OCI-LY1 (cell line): ENCODE results near the gene ADAMTS6.

ENCODE experiments used
- H2AFZ ChIP-seq: fragments of 200-600 bp; sonication (generic), shearing (Covaris generic); 2 replicates; pipeline ENCODE4 v1.6.0; 2014; ENCODE audit warnings: antibody characterized with exemption, mild to moderate bottlenecking, low read length
- H3F3A ChIP-seq: fragments of 200-600 bp; sonication (generic), shearing (Covaris generic); 2 replicates; pipeline ENCODE4 v1.6.0; 2014; ENCODE audit warnings: mild to moderate bottlenecking, antibody characterized with exemption, low read length, moderate library complexity; ENCODE audit not compliant: insufficient read depth
- H3K27ac ChIP-seq: fragments of 200-600 bp; sonication (generic); 2 replicates; pipeline ENCODE4 v1.5.1; 2014; ENCODE audit warnings: low read length, mixed run types, mild to moderate bottlenecking, low read depth; ENCODE audit not compliant: poor library complexity, severe bottlenecking
- H3K27me3 ChIP-seq: fragments of 200-600 bp; sonication (generic); 2 replicates; pipeline ENCODE4 v1.6.0; 2014; ENCODE audit warnings: antibody characterized with exemption, mild to moderate bottlenecking, low read length, moderate library complexity; ENCODE audit not compliant: insufficient read depth
- H3K36me3 ChIP-seq: fragments of 200-600 bp; sonication (generic); 2 replicates; pipeline ENCODE4 v1.6.1; 2014; ENCODE audit warnings: mild to moderate bottlenecking, antibody characterized with exemption, low read length, moderate library complexity, mixed read lengths; ENCODE audit not compliant: insufficient read depth
- H3K4me1 ChIP-seq: fragments of 200-600 bp; sonication (generic); 2 replicates; pipeline ENCODE4 v1.5.1; 2014; ENCODE audit warnings: mild to moderate bottlenecking, low read length, moderate library complexity; ENCODE audit not compliant: insufficient read depth, severe bottlenecking
- H3K4me2 ChIP-seq: fragments of 200-600 bp; sonication (generic), shearing (Covaris generic); 2 replicates; pipeline ENCODE4 v1.6.1; 2014; ENCODE audit warnings: low read length
- H3K4me3 ChIP-seq: fragments of 200-600 bp; sonication (generic); 2 replicates; pipeline ENCODE4 v1.5.1; 2014; ENCODE audit warnings: low read length, low read depth, mild to moderate bottlenecking, mixed read lengths; ENCODE audit not compliant: poor library complexity, severe bottlenecking
- H3K79me2 ChIP-seq: fragments of 200-600 bp; shearing (Covaris generic); 2 replicates; pipeline ENCODE4 v1.6.1; 2016; ENCODE audit warnings: mixed run types, low read length, mixed read lengths; ENCODE audit not compliant: insufficient read depth
- H3K9ac ChIP-seq: fragments of 200-600 bp; sonication (generic), shearing (Covaris generic); 2 replicates; pipeline ENCODE4 v1.6.1; 2014; ENCODE audit warnings: mild to moderate bottlenecking, low read length, mixed read lengths
- H3K9me2 ChIP-seq: fragments of 200-600 bp; sonication (generic), shearing (Covaris generic); 2 replicates; pipeline ENCODE4 v1.6.1; 2014; ENCODE audit warnings: low read depth, mild to moderate bottlenecking, low read length, mixed read lengths
- H3K9me3 ChIP-seq: fragments of 200-600 bp; shearing (Covaris generic); 2 replicates; pipeline ENCODE4 v1.6.1; 2014; ENCODE audit warnings: low read length, mixed read lengths
- H4K20me1 ChIP-seq: fragments of 200-600 bp; sonication (generic), shearing (Covaris generic); 2 replicates; pipeline ENCODE4 v1.6.0; 2016; ENCODE audit warnings: mild to moderate bottlenecking, low read length; ENCODE audit not compliant: insufficient read depth
- CTCF ChIP-seq: fragments of 200-600 bp; sonication (generic), shearing (Covaris generic); IDR thresholded peaks from 2 replicates; pipeline ENCODE4 v1.5.1; 2017; ENCODE audit warnings: mild to moderate bottlenecking, antibody characterized with exemption, low read length, moderate library complexity, mixed read lengths
- EZH2 ChIP-seq: fragments of 200-600 bp; sonication (generic), shearing (Covaris generic); IDR thresholded peaks from 2 replicates; pipeline ENCODE4 v1.8.0; 2017; ENCODE audit warnings: borderline replicate concordance, mixed run types, mild to moderate bottlenecking, antibody characterized with exemption, low read length, moderate library complexity, mixed read lengths

Gene ADAMTS6

GRCh38 chr5:65127161-65127901, 354.4 kb downstream of the ADAMTS6 start:
- Histone ChIP-seq H3K9ac (no peak overlapping the region), H3K27me3 (no peaks in the 10 kb centered on the region), H3F3A (no peaks in the 10 kb centered on the region), H3K27ac (no peak overlapping the region), H4K20me1 (no peaks in the 10 kb centered on the region), H3K9me2 (no peaks in the 10 kb centered on the region), H3K36me3 (no peaks in the 10 kb centered on the region), H2AFZ (no peak overlapping the region), H3K4me2 (no peak overlapping the region), H3K4me1 (peaks cover 10% of the 10 kb centered on the region), H3K9me3 (no peaks in the 10 kb centered on the region), H3K4me3 (no peak overlapping the region), H3K79me2 (no peaks in the 10 kb centered on the region)
- TF ChIP-seq CTCF (no peak), EZH2 (no peak)

GRCh38 chr5:65126542-65127069, 355.1 kb downstream of the ADAMTS6 start:
- Histone ChIP-seq H3F3A (no peaks in the 10 kb centered on the region), H3K9me2 (no peaks in the 10 kb centered on the region), H3K27ac (no peak overlapping the region), H3K27me3 (no peaks in the 10 kb centered on the region), H4K20me1 (no peaks in the 10 kb centered on the region), H2AFZ (no peak overlapping the region), H3K4me3 (no peak overlapping the region), H3K9ac (no peak overlapping the region), H3K9me3 (no peaks in the 10 kb centered on the region), H3K36me3 (no peaks in the 10 kb centered on the region), H3K4me1 (peaks cover 10% of the 10 kb centered on the region), H3K79me2 (no peaks in the 10 kb centered on the region), H3K4me2 (no peak overlapping the region)
- TF ChIP-seq CTCF (no peak), EZH2 (no peak)

- H3K9me2 ChIP-seq = no peaks in the 10 kb centered on the region
- H4K20me1 ChIP-seq = no peaks in the 10 kb centered on the region
- no peaks in the 10 kb centered on the region for H3K9me3 ChIP-seq
- H3K27ac ChIP-seq = no peak overlapping the region
- H3K4me1 ChIP-seq = peaks cover 10% of the 10 kb centered on the region
- H3K36me3 ChIP-seq = no peaks in the 10 kb centered on the region
- H3K79me2 ChIP-seq = no peaks in the 10 kb centered on the region
- H3F3A ChIP-seq = no peaks in the 10 kb centered on the region
- TF ChIP-seq EZH2 = no peak
- no peak for TF ChIP-seq CTCF
- no peak overlapping the region for H3K4me2 ChIP-seq
- no peak overlapping the region for H3K4me3 ChIP-seq
- H2AFZ ChIP-seq = no peak overlapping the region
- H3K9ac ChIP-seq = no peak overlapping the region
- H3K27me3 ChIP-seq = no peaks in the 10 kb centered on the region
Observed at GRCh38 chr5:65125591-65126541, 355.9 kb downstream of the ADAMTS6 start.
